Lower leg skin (tissue), 3 donors: ENCODE data around the gene NCBP2L.

Source experiments
- POLR2A ChIP-seq, 2 donors: fragments of 450-650 bp; IDR thresholded peaks; one replicate each; pipeline ENCODE4 v1.6.1; 2016 to 2017; ENCODE audit warnings: antibody characterized with exemption in 2 of 2, mild to moderate bottlenecking in 1 of 2, moderate library complexity in 1 of 2
- TF ChIP-seq, protein P1 (sequence below), 3 donors: fragments of 450-650 bp; IDR thresholded peaks; one replicate each; pipeline ENCODE4 v1.5.1; 2016; ENCODE audit warnings: antibody characterized with exemption in 3 of 3, mild to moderate bottlenecking in 3 of 3, moderate library complexity in 2 of 3

DNA sequence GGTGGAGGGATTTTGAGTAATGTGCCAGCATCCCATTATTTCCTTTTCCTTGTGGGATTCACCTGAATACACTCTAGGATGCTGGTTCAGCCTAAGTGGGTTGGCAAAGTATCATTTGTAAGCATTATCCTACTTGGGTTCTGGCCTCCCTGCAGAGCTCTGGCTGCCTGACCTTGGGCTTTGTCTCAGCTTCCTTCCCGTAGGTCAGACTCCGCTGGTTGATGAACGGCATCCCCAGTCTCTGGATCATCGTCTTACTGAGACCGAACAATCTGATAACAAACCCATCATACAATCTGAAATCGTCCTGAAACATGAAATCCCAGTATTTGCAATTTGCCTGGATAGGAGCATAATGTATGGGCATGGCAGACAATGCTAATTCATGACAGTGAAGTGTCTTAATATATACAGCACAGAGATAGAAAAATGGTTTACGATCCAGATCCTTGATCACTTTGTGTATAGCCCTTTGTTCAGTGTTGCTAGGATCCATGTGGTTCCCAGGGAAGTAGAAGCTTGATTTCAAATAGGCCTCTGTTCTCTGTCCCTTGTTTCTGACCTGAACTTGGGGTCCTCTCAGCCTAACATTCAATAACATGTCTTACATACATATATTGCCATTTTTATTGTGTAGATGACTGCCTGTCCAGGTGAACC is 53.7 kb downstream of the NCBP2L start:
- TF ChIP-seq, protein P1, sequence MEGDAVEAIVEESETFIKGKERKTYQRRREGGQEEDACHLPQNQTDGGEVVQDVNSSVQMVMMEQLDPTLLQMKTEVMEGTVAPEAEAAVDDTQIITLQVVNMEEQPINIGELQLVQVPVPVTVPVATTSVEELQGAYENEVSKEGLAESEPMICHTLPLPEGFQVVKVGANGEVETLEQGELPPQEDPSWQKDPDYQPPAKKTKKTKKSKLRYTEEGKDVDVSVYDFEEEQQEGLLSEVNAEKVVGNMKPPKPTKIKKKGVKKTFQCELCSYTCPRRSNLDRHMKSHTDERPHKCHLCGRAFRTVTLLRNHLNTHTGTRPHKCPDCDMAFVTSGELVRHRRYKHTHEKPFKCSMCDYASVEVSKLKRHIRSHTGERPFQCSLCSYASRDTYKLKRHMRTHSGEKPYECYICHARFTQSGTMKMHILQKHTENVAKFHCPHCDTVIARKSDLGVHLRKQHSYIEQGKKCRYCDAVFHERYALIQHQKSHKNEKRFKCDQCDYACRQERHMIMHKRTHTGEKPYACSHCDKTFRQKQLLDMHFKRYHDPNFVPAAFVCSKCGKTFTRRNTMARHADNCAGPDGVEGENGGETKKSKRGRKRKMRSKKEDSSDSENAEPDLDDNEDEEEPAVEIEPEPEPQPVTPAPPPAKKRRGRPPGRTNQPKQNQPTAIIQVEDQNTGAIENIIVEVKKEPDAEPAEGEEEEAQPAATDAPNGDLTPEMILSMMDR (IDR thresholded peaks at IDR 0.05): no peak
- no peak for TF ChIP-seq POLR2A (IDR thresholded peaks at IDR 0.05)
